ENCODE results near the gene GLI3.

GRCh38 chr7:42236266-42236975 lies 588 bp downstream of the GLI3 start:
- TF ChIP-seq EZH2 (IDR thresholded peaks at IDR 0.05; ENCODE audit: low read depth) (no peak), CTCF (conservative IDR thresholded peaks at IDR 0.05) (no peak)
